NB4 (cell line): ENCODE data around the gene LOC128125822.

Source experiments
- MYC ChIP-seq: IDR thresholded peaks from 2 replicates; pipeline ENCODE4 v1.6.1; 2011; ENCODE audit warnings: low read depth, low read length
- POLR2A ChIP-seq: IDR thresholded peaks from 2 replicates; pipeline ENCODE4 v1.6.1; 2011; ENCODE audit warnings: mild to moderate bottlenecking; ENCODE audit not compliant: insufficient read length; ENCODE audit errors: extremely low read depth
- TF ChIP-seq, protein P1 (sequence below): IDR thresholded peaks from one replicate; pipeline ENCODE4 v1.5.1; 2012; ENCODE audit warnings: low read depth, low read length
- TF ChIP-seq, protein P2 (sequence below): IDR thresholded peaks from 2 replicates; pipeline ENCODE4 v1.6.1; 2011; ENCODE audit warnings: low read depth, low read length

DNA sequence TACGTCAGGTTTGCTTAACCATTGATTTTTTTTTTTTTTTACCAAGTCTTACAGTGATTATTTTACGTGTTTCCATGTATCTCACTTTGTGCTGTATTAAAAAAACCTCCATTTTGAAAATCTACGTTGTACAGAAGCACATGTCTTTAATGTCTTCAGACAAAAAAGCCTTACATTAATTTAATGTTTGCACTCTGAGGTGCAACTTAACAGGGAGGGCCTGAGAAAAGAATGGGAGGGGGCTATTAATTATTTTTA, 8.4 kb downstream of the LOC128125822 start:
- TF ChIP-seq, protein P1, sequence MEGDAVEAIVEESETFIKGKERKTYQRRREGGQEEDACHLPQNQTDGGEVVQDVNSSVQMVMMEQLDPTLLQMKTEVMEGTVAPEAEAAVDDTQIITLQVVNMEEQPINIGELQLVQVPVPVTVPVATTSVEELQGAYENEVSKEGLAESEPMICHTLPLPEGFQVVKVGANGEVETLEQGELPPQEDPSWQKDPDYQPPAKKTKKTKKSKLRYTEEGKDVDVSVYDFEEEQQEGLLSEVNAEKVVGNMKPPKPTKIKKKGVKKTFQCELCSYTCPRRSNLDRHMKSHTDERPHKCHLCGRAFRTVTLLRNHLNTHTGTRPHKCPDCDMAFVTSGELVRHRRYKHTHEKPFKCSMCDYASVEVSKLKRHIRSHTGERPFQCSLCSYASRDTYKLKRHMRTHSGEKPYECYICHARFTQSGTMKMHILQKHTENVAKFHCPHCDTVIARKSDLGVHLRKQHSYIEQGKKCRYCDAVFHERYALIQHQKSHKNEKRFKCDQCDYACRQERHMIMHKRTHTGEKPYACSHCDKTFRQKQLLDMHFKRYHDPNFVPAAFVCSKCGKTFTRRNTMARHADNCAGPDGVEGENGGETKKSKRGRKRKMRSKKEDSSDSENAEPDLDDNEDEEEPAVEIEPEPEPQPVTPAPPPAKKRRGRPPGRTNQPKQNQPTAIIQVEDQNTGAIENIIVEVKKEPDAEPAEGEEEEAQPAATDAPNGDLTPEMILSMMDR = no peak
- TF ChIP-seq, protein P2, sequence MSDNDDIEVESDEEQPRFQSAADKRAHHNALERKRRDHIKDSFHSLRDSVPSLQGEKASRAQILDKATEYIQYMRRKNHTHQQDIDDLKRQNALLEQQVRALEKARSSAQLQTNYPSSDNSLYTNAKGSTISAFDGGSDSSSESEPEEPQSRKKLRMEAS = no peak
- TF ChIP-seq POLR2A (no peak), MYC (no peak)
